Parathyroid adenoma (tissue), 2 donors: Measurements from ENCODE around the gene ZFR.

Experiments
- H2AFZ ChIP-seq: fragments of 300-600 bp; sonication (generic); one replicate; pipeline ENCODE4 v1.7.0; 2017; ENCODE audit warnings: antibody characterized with exemption, mild to moderate bottlenecking
- H3K27ac ChIP-seq: fragments of 300-600 bp; sonication (generic); one replicate; pipeline ENCODE4 v1.7.0; 2017
- H3K27me3 ChIP-seq: fragments of 300-600 bp; sonication (generic); one replicate; pipeline ENCODE4 v1.7.0; 2017; ENCODE audit warnings: low read length; ENCODE audit not compliant: control insufficient read depth, insufficient read depth
- H3K36me3 ChIP-seq: fragments of 300-600 bp; sonication (generic); one replicate; pipeline ENCODE4 v1.7.0; 2017; ENCODE audit warnings: low read length; ENCODE audit not compliant: control insufficient read depth, insufficient read depth
- H3K4me1 ChIP-seq: fragments of 300-600 bp; sonication (generic); one replicate; pipeline ENCODE4 v1.7.0; 2017; ENCODE audit warnings: control low read depth
- H3K4me2 ChIP-seq: fragments of 300-600 bp; sonication (generic); one replicate; pipeline ENCODE4 v1.7.0; 2017; ENCODE audit warnings: low read length
- H3K4me3 ChIP-seq: fragments of 300-600 bp; sonication (generic); one replicate; pipeline ENCODE4 v1.7.0; 2017; ENCODE audit warnings: low read depth, low read length
- H3K79me2 ChIP-seq: fragments of 300-600 bp; sonication (generic); one replicate; pipeline ENCODE4 v1.7.0; 2017; ENCODE audit warnings: control low read depth
- H3K9ac ChIP-seq: fragments of 300-600 bp; sonication (generic); one replicate; pipeline ENCODE4 v1.7.0; 2017; ENCODE audit warnings: mild to moderate bottlenecking
- H3K9me3 ChIP-seq: fragments of 300-600 bp; sonication (generic); one replicate; pipeline ENCODE4 v1.7.0; 2017; ENCODE audit warnings: low read length; ENCODE audit not compliant: control insufficient read depth
- CTCF ChIP-seq: fragments of 300-600 bp; sonication (generic); IDR thresholded peaks from one replicate; pipeline ENCODE4 v1.7.0; 2017; ENCODE audit warnings: antibody characterized with exemption, mild to moderate bottlenecking
- donor health status: primary hyperparathyroidism.

The ZFR gene

GRCh38 chr5:32362527-32362926, 82.0 kb downstream of the ZFR start:
- Histone ChIP-seq H3K4me1 (no peaks in the 10 kb centered on the region), H3K4me2 (no peak overlapping the region), H2AFZ (no peak overlapping the region), H3K4me3 (no peak overlapping the region), H3K9ac (no peak overlapping the region), H3K79me2 (no peaks in the 10 kb centered on the region), H3K27me3 (no peaks in the 10 kb centered on the region), H3K9me3 (no peaks in the 10 kb centered on the region), H3K36me3 (no peaks in the 10 kb centered on the region), H3K27ac (no peak overlapping the region)
- no peak for TF ChIP-seq CTCF

GRCh38 chr5:32360906-32361305, 83.6 kb downstream of the ZFR start:
- no peak overlapping the region for H3K4me2 ChIP-seq
- H3K27me3 ChIP-seq: no peaks in the 10 kb centered on the region
- no peak overlapping the region for H3K4me3 ChIP-seq
- no peak for TF ChIP-seq CTCF
- H2AFZ ChIP-seq: no peak overlapping the region
- no peaks in the 10 kb centered on the region for H3K79me2 ChIP-seq
- H3K36me3 ChIP-seq: no peaks in the 10 kb centered on the region
- no peak overlapping the region for H3K9ac ChIP-seq
- H3K27ac ChIP-seq: no peak overlapping the region
- no peaks in the 10 kb centered on the region for H3K4me1 ChIP-seq
- H3K9me3 ChIP-seq: no peaks in the 10 kb centered on the region

GRCh38 chr5:32358611-32359010, 85.9 kb downstream of the ZFR start:
- Histone ChIP-seq H2AFZ (no peak overlapping the region), H3K4me3 (no peak overlapping the region), H3K9me3 (no peaks in the 10 kb centered on the region), H3K27ac (no peak overlapping the region), H3K4me2 (no peak overlapping the region), H3K79me2 (no peaks in the 10 kb centered on the region), H3K27me3 (no peaks in the 10 kb centered on the region), H3K9ac (no peak overlapping the region), H3K36me3 (no peaks in the 10 kb centered on the region), H3K4me1 (no peaks in the 10 kb centered on the region)
- TF ChIP-seq CTCF: no peak

GRCh38 chr5:32357658-32358057, 86.9 kb downstream of the ZFR start:
- no peak overlapping the region for H3K9ac ChIP-seq
- no peaks in the 10 kb centered on the region for H3K4me1 ChIP-seq
- no peak overlapping the region for H3K4me3 ChIP-seq
- no peak for TF ChIP-seq CTCF
- H3K36me3 ChIP-seq: no peaks in the 10 kb centered on the region
- H3K4me2 ChIP-seq: no peak overlapping the region
- H3K79me2 ChIP-seq: no peaks in the 10 kb centered on the region
- H3K27ac ChIP-seq: no peak overlapping the region
- H2AFZ ChIP-seq: no peak overlapping the region
- no peaks in the 10 kb centered on the region for H3K27me3 ChIP-seq
- H3K9me3 ChIP-seq: no peaks in the 10 kb centered on the region

GRCh38 chr5:32355686-32356085, 88.9 kb downstream of the ZFR start:
- no peaks in the 10 kb centered on the region for H3K36me3 ChIP-seq

More at GRCh38 chr5:32355686-32356085, 88.9 kb downstream of the ZFR start:
- H3K4me1 ChIP-seq: no peaks in the 10 kb centered on the region
- H3K9ac ChIP-seq: no peak overlapping the region
- no peak overlapping the region for H2AFZ ChIP-seq
- H3K4me3 ChIP-seq: no peak overlapping the region
- H3K27ac ChIP-seq: no peak overlapping the region
- H3K9me3 ChIP-seq: no peaks in the 10 kb centered on the region
- no peak overlapping the region for H3K4me2 ChIP-seq
- H3K27me3 ChIP-seq: no peaks in the 10 kb centered on the region
- no peaks in the 10 kb centered on the region for H3K79me2 ChIP-seq
- TF ChIP-seq CTCF: no peak
